ENCODE data around the gene SSH2. TPM values are rescaled to one million over a fixed set of nuclear protein-coding genes. Genes with fewer than 3 reads are reported as not detected.

The SSH2 gene
- total and polyA plus RNA-seq, 9 of the 15 experiments (the other 6 are each of a cell fraction or from before 2014, with no cell fraction given): 3.9 to 16.1 (median 10.2) TPM

DNA sequence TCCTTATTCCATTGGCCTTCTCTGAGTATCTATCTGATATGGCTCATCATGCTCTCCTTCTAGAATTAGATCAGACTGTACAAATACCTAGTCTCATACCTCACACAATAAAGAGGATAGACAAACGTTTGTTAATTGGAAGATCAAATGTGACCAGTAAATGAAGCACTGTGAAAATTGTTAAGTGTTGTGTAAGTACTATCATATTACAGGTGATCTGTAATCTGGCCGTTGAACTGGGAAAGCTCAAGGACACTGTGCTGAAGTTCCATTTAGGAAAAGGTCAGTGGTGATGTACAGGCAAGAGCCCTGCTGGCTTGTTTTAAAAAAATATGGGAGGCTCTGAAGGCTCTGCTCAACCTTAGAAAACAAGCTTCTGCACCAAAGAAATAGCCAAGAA lies 268.8 kb downstream of the SSH2 start:
- ChIA-PET POLR2A (no interaction called here), CTCF (ENCODE audit: low intra/inter-chr PET ratio) (no interaction called here)
- Histone ChIP-seq H3K27ac (ENCODE audit: extremely low read depth, low read depth, low read length) (no peak overlapping the region), H3K27me3 (ENCODE audit: control insufficient read depth in 2 of 2, insufficient read depth in 2 of 2, low read length in 2 of 2) (no peaks in the 10 kb centered on the region), H3K9me1 (ENCODE audit: control insufficient read depth, insufficient read depth, low read length) (no peaks in the 10 kb centered on the region), H2AFZ (ENCODE audit: low read depth, low read length) (no peak overlapping the region), H3K4me2 (ENCODE audit: insufficient read depth, low read length) (no peak overlapping the region), H3K9me3 (replicated peaks; ENCODE audit: control insufficient read depth, insufficient read depth, low read depth, low read length) (no peaks in the 10 kb centered on the region), H3K4me1 (replicated peaks in 1 of 2; ENCODE audit: control insufficient read depth in 2 of 2, insufficient read depth in 2 of 2, low read length in 2 of 2) (peaks cover 10 to 30% of the 10 kb centered on the region in 2 experiments), H3K79me2 (ENCODE audit: control insufficient read depth, insufficient read depth, low read length) (no peaks in the 10 kb centered on the region), H4K20me1 (replicated peaks; ENCODE audit: control insufficient read depth, insufficient read depth, low read length) (no peaks in the 10 kb centered on the region), H3K9ac (ENCODE audit: insufficient read depth in 1 of 2, low read depth in 2 of 2, low read length in 2 of 2) (no peak overlapping the region), H3K4me3 (no peak overlapping the region), H3K36me3 (ENCODE audit: control insufficient read depth, insufficient read depth, low read length) (peaks cover 5% of the 10 kb centered on the region; the same call in 1 of the 3 replicates)
- 19% methylated on average over 2 of the region's 2 CpGs for WGBS (ENCODE audit: insufficient coverage, low coverage, missing lambda C conversion rate)
- no peak for FAIRE-seq
- intact Hi-C loops (cut with micrococcal nuclease): no loop called here
- TF ChIP-seq CSDE1 (IDR thresholded peaks at IDR 0.05) (no peak), MTF1 (CRISPR knock-in tag; IDR thresholded peaks at IDR 0.05; ENCODE audit: borderline replicate concordance) (no peak), ZBTB17 (CRISPR knock-in tag; IDR thresholded peaks at IDR 0.05) (no peak), HSF4 (CRISPR knock-in tag; IDR thresholded peaks at IDR 0.05; ENCODE audit: borderline replicate concordance) (no peak), SIRT6 (IDR thresholded peaks at IDR 0.05; ENCODE audit: low read depth, low read length) (no peak), SIN3B (IDR thresholded peaks at IDR 0.05; ENCODE audit: low read depth) (no peak)
- TF ChIP-seq, protein P1, sequence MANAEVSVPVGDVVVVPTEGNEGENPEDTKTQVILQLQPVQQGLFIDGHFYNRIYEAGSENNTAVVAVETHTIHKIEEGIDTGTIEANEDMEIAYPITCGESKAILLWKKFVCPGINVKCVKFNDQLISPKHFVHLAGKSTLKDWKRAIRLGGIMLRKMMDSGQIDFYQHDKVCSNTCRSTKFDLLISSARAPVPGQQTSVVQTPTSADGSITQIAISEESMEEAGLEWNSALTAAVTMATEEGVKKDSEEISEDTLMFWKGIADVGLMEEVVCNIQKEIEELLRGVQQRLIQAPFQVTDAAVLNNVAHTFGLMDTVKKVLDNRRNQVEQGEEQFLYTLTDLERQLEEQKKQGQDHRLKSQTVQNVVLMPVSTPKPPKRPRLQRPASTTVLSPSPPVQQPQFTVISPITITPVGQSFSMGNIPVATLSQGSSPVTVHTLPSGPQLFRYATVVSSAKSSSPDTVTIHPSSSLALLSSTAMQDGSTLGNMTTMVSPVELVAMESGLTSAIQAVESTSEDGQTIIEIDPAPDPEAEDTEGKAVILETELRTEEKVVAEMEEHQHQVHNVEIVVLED (CRISPR knock-in tag; IDR thresholded peaks at IDR 0.05): no peak
- TF ChIP-seq, protein P2, sequence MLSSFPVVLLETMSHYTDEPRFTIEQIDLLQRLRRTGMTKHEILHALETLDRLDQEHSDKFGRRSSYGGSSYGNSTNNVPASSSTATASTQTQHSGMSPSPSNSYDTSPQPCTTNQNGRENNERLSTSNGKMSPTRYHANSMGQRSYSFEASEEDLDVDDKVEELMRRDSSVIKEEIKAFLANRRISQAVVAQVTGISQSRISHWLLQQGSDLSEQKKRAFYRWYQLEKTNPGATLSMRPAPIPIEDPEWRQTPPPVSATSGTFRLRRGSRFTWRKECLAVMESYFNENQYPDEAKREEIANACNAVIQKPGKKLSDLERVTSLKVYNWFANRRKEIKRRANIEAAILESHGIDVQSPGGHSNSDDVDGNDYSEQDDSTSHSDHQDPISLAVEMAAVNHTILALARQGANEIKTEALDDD (IDR thresholded peaks at IDR 0.05): 0 out of 2 replicates have a peak, but pooled peaks have one; percentile 10
- in situ Hi-C loops (cut with MboI): no loop called here
- no TSS peak for BruUV-seq (replicated peaks)
- DNase-seq (ENCODE audit: extremely low read depth in 1 of 4, low spot score in 3 of 4): no peak
- no peak for ATAC-seq
